A549 (cell line): ENCODE results near the gene DOCK1.

Experiments used
- BCL3 ChIP-seq: fragments of >200 bp; sonication (Bioruptor Twin); formaldehyde crosslinking; IDR thresholded peaks from 3 replicates; pipeline ENCODE4 v1.6.1; 2016
- CTCF ChIP-seq: fragments of >200 bp; sonication (Bioruptor Twin); formaldehyde crosslinking; IDR thresholded peaks from 3 replicates; pipeline ENCODE4 v1.5.1; 2016
- HMGXB4 ChIP-seq: fragments of 250-450 bp; sonication (Bioruptor Pico); IDR thresholded peaks from 2 replicates; pipeline ENCODE4 v1.5.0; 2021; ENCODE audit warnings: mild to moderate bottlenecking, moderate library complexity, borderline replicate concordance
- JUN ChIP-seq, 2 experiments: fragments of >200 bp; sonication (Bioruptor Twin); formaldehyde crosslinking; IDR thresholded peaks; 2 replicates in 1 of 2; 3 replicates in 1 of 2; pipeline ENCODE4 v1.6.1; 2016 to 2017
- MAX ChIP-seq: IDR thresholded peaks from 2 replicates; pipeline ENCODE4 v1.6.1; 2012
- NR3C1 ChIP-seq: fragments of >200 bp; sonication (Bioruptor Twin); formaldehyde crosslinking; IDR thresholded peaks from 3 replicates; pipeline ENCODE4 v1.6.1; 2017
- POLR2A ChIP-seq: IDR thresholded peaks from 2 replicates; pipeline ENCODE4 v1.6.1; 2012; ENCODE audit warnings: mild to moderate bottlenecking, low read length
- POLR2AphosphoS2 ChIP-seq: conservative IDR thresholded peaks from 2 replicates; pipeline ENCODE4 v1.6.1; 2012; ENCODE audit warnings: low read length, improper control_type of control experiment, inconsistent platforms
- RAD21 ChIP-seq, 2 experiments: fragments of >200 bp in 1 of 2; sonication (Bioruptor Twin) in 1 of 2; formaldehyde crosslinking in 1 of 2; IDR thresholded peaks in 1 of 2; conservative IDR thresholded peaks in 1 of 2; 2 replicates in 1 of 2; 3 replicates in 1 of 2; pipeline ENCODE4 v1.6.1; 2012 to 2018; ENCODE audit warnings: inconsistent platforms in 1 of 2
- RCOR1 ChIP-seq: fragments of 150-350 bp; IDR thresholded peaks from 2 replicates; pipeline ENCODE4 v1.6.1; 2014; ENCODE audit warnings: antibody characterized with exemption, low read length, low read depth
- REST ChIP-seq: fragments of 200-600 bp; sonication (generic); IDR thresholded peaks from 2 replicates; pipeline ENCODE4 v1.6.1; 2016; ENCODE audit warnings: antibody characterized with exemption, mild to moderate bottlenecking, moderate library complexity
- SMC3 ChIP-seq: fragments of >200 bp; sonication (Bioruptor Twin); formaldehyde crosslinking; IDR thresholded peaks from 3 replicates; pipeline ENCODE4 v1.6.1; 2018; ENCODE audit warnings: inconsistent platforms
- USF2 ChIP-seq: fragments of 450-650 bp; IDR thresholded peaks from 2 replicates; pipeline ENCODE4 v1.6.1; 2014; ENCODE audit warnings: antibody characterized with exemption
- ZFP36 ChIP-seq: fragments of 450-650 bp; IDR thresholded peaks from 2 replicates; pipeline ENCODE4 v1.6.1; 2014; ENCODE audit warnings: borderline replicate concordance; ENCODE audit not compliant: partially characterized antibody

GRCh38 chr10:126944191-126944590, 39.0 kb downstream of the DOCK1 start:
- TF ChIP-seq CTCF (no peak), BCL3 (no peak), JUN (IDR thresholded peaks at IDR 0.05) (no peak), RCOR1 (no peak), USF2 (no peak), MAX (no peak), ZFP36 (no peak), SMC3 (no peak), POLR2AphosphoS2 (no peak), POLR2A (no peak), RAD21 (conservative IDR thresholded peaks at IDR 0.05 in 1 of 2, IDR thresholded peaks at IDR 0.05 in 1 of 2) (no peak), REST (no peak), HMGXB4 (CRISPR knock-in tag) (no peak), NR3C1 (no peak)
